IPS-18a (cell line): Measurements from ENCODE around the gene FSTL5.

Experiments used
- H3K27ac ChIP-seq: one replicate; pipeline ENCODE4 v1.5.1; 2013; ENCODE audit warnings: low read length
- H3K27me3 ChIP-seq: one replicate; pipeline ENCODE4 v1.6.1; 2013; ENCODE audit warnings: mild to moderate bottlenecking, low read length; ENCODE audit not compliant: control insufficient read depth, insufficient read depth
- H3K36me3 ChIP-seq: one replicate; pipeline ENCODE4 v1.6.1; 2013; ENCODE audit warnings: low read depth, low read length; ENCODE audit not compliant: control insufficient read depth
- H3K4me1 ChIP-seq: one replicate; pipeline ENCODE4 v1.6.1; 2013; ENCODE audit warnings: low read depth, low read length; ENCODE audit not compliant: control insufficient read depth
- H3K4me3 ChIP-seq: one replicate; pipeline ENCODE4 v1.5.1; 2013; ENCODE audit warnings: low read length
- H3K9ac ChIP-seq: one replicate; pipeline ENCODE4 v1.6.1; 2013; ENCODE audit warnings: mild to moderate bottlenecking, low read length, moderate library complexity
- H3K9me3 ChIP-seq: one replicate; pipeline ENCODE4 v1.6.1; 2013; ENCODE audit warnings: low read depth, low read length; ENCODE audit not compliant: control insufficient read depth

Gene FSTL5

DNA sequence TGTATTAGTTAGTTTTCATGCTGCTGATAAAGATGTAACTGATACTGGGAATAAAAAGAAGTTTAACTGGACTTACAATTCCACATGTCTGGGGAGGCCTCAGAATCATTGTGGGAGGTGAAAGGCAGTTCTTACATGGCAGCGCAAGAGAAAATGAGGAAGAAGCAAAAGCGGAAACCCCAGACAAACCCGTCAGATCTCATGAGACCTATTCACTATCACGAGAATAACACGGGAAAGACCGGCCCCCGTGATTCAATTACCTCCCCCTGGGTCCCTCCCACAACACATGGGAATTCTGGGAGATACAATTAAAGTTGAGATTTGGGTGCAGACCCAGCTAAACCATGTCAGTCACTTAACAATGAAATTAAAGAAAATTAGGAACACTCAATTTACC, 499.1 kb downstream of the FSTL5 start:
- Histone ChIP-seq H3K27me3 (no peaks in the 10 kb centered on the region), H3K27ac (no peak overlapping the region), H3K4me3 (no peak overlapping the region), H3K36me3 (no peaks in the 10 kb centered on the region), H3K9ac (no peak overlapping the region), H3K9me3 (no peaks in the 10 kb centered on the region), H3K4me1 (no peaks in the 10 kb centered on the region)

DNA sequence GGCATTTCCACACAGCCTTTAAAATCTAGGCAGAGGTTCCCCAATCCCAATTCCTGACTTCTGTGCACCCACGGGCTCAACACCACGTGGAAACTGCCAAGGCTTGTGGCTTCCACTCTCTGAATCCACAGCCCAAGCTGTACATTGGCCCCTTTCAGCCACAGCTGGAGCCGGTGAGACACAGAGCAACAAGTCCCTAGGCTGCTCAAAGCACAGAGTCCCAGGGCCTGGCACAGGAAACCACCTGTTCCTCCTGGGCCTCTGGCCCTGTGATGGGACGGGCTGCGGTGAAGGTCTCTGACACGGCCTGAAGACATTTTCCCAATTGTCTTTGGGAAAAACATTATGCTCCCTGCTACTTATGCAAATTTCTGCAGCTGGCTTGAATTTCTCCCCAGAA, 500.0 kb downstream of the FSTL5 start:
- Histone ChIP-seq H3K4me3 (no peak overlapping the region), H3K27ac (no peak overlapping the region), H3K9ac (no peak overlapping the region), H3K9me3 (no peaks in the 10 kb centered on the region), H3K4me1 (no peaks in the 10 kb centered on the region), H3K36me3 (no peaks in the 10 kb centered on the region), H3K27me3 (no peaks in the 10 kb centered on the region)

DNA sequence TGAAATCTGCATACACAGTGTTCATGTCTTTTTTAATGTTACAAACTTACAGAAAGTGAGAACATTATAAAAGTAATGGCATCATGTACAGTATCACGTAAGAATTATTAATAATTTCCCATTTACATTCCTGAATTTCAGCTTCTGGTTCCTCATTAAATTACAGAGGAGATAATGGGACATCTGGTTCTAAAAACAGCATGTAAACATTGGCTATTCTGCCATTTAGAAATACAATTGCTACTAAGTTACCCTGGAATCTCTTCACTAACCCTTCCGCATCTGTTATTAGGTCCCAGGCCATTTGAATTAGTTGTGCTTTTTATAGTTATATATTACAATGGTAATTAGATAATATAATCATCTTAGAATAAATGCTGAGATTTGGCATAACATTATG, 505.1 kb downstream of the FSTL5 start:
- no peak overlapping the region for H3K27ac ChIP-seq
- H3K36me3 ChIP-seq: no peaks in the 10 kb centered on the region
- H3K9me3 ChIP-seq: no peaks in the 10 kb centered on the region
- H3K27me3 ChIP-seq: no peaks in the 10 kb centered on the region
- no peaks in the 10 kb centered on the region for H3K4me1 ChIP-seq
- H3K4me3 ChIP-seq: no peak overlapping the region
- H3K9ac ChIP-seq: no peak overlapping the region

DNA sequence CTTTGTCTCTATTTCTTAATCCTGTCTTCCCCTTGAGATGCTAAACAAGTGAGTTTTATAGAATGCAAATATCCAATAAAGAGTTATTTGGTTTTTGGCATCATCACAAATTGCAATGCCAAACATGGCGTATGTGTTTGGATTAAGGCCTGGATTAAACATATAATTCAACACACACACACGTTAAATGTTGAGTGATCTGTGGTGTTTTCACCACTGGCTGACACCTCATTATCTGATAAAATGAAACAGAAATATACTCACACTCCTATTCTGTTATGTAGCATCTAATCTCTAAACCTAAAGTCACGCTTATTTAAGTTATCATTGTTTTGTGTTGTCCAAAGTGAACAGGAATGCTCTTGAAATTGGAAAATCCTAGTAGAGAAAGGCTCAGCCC, 506.2 kb downstream of the FSTL5 start:
- Histone ChIP-seq H3K4me3 (no peak overlapping the region), H3K36me3 (no peaks in the 10 kb centered on the region), H3K27me3 (no peaks in the 10 kb centered on the region), H3K4me1 (no peaks in the 10 kb centered on the region), H3K9me3 (no peaks in the 10 kb centered on the region), H3K27ac (no peak overlapping the region), H3K9ac (no peak overlapping the region)

DNA sequence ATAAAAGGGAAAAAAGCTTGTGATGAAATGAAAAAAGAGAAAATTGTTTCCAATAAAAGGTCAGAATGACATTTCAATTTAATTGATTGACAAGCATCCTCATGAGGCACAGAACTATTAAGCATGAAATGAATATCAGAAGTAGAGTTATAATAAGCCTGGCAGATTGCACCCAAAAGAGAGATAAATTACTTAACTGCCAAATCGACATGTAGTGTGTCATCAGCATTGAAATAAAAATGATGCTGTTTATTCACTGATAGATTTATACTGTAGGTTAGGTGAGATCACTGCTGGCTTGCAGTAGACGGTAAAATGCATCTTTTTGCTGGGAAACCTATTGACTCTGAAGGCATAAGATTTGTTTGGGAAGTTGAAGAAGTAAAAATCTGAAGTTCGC, 507.2 kb downstream of the FSTL5 start:
- H3K9ac ChIP-seq: no peak overlapping the region
- no peak overlapping the region for H3K4me3 ChIP-seq
- no peaks in the 10 kb centered on the region for H3K36me3 ChIP-seq
- H3K27ac ChIP-seq: no peak overlapping the region
- H3K27me3 ChIP-seq: no peaks in the 10 kb centered on the region
- H3K4me1 ChIP-seq: no peaks in the 10 kb centered on the region
- H3K9me3 ChIP-seq: no peaks in the 10 kb centered on the region

DNA sequence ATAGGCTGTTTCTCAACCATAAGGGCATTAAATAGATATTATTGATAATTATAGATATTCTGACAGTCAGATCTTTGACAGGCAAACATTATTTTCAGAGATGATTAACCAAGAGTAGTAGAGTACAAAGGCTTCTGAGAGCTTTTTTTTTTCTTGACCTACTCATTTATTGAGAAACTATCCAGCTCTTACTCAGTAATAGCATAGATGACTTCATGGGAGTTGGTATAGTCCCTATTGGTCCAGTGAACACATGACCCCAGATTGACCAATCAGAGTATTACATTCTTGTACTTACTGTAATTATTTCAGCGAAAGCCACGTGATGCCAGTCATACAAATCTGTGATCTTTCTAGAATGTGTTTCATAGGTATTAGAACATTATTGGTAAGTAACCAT, 508.7 kb downstream of the FSTL5 start:
- Histone ChIP-seq H3K27ac (no peak overlapping the region), H3K4me1 (no peaks in the 10 kb centered on the region)

GRCh38 chr4:161653697-161654096, 510.1 kb downstream of the FSTL5 start:
- no peak overlapping the region for H3K9ac ChIP-seq
- no peak overlapping the region for H3K4me3 ChIP-seq

More for the DNA sequence above, 508.7 kb downstream of the FSTL5 start:
- no peaks in the 10 kb centered on the region for H3K36me3 ChIP-seq
- no peak overlapping the region for H3K4me3 ChIP-seq
- H3K9ac ChIP-seq: no peak overlapping the region
- no peaks in the 10 kb centered on the region for H3K27me3 ChIP-seq
- no peaks in the 10 kb centered on the region for H3K9me3 ChIP-seq

GRCh38 chr4:161651586-161651985, 512.2 kb downstream of the FSTL5 start:
- H3K36me3 ChIP-seq: no peaks in the 10 kb centered on the region
- H3K27me3 ChIP-seq: no peaks in the 10 kb centered on the region
- no peak overlapping the region for H3K27ac ChIP-seq
- H3K9me3 ChIP-seq: no peaks in the 10 kb centered on the region
- H3K4me3 ChIP-seq: no peak overlapping the region
- no peaks in the 10 kb centered on the region for H3K4me1 ChIP-seq
- no peak overlapping the region for H3K9ac ChIP-seq

More at GRCh38 chr4:161653697-161654096, 510.1 kb downstream of the FSTL5 start:
- Histone ChIP-seq H3K36me3 (no peaks in the 10 kb centered on the region), H3K27me3 (no peaks in the 10 kb centered on the region), H3K9me3 (no peaks in the 10 kb centered on the region), H3K27ac (no peak overlapping the region), H3K4me1 (no peaks in the 10 kb centered on the region)

- H3K27ac ChIP-seq: no peak overlapping the region
- H3K27me3 ChIP-seq: no peaks in the 10 kb centered on the region
- no peak overlapping the region for H3K4me3 ChIP-seq
- no peaks in the 10 kb centered on the region for H3K36me3 ChIP-seq
- H3K4me1 ChIP-seq: no peaks in the 10 kb centered on the region
- no peaks in the 10 kb centered on the region for H3K9me3 ChIP-seq
- no peak overlapping the region for H3K9ac ChIP-seq
Measured at GRCh38 chr4:161650812-161651211, 513.0 kb downstream of the FSTL5 start.

- Histone ChIP-seq H3K4me3 (no peak overlapping the region), H3K4me1 (no peaks in the 10 kb centered on the region), H3K9me3 (no peaks in the 10 kb centered on the region), H3K9ac (no peak overlapping the region), H3K36me3 (no peaks in the 10 kb centered on the region), H3K27ac (no peak overlapping the region), H3K27me3 (no peaks in the 10 kb centered on the region)
Measured at GRCh38 chr4:161647757-161648156, 516.0 kb downstream of the FSTL5 start.

DNA sequence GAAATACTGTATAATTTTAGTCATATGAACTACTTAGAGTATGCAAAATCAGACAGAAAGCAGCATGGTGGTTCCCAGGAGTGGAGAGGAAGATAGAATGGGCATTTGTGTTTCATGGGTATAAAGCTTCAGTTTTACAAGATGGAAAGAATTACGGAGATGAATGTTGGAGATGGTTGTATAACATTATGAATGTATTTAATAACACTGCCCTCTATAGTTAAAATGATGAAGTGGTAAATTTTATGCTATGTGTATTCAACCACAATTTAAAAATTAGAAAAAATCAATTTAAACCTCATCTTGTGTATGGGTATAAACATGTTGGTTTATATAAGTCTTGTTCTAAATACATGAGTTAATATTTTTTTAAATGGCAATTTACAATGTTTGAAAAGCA, 521.1 kb downstream of the FSTL5 start:
- H3K4me3 ChIP-seq: no peak overlapping the region
- H3K27me3 ChIP-seq: no peaks in the 10 kb centered on the region
- no peaks in the 10 kb centered on the region for H3K36me3 ChIP-seq
- no peaks in the 10 kb centered on the region for H3K4me1 ChIP-seq
- H3K27ac ChIP-seq: no peak overlapping the region
- no peaks in the 10 kb centered on the region for H3K9me3 ChIP-seq
- no peak overlapping the region for H3K9ac ChIP-seq

DNA sequence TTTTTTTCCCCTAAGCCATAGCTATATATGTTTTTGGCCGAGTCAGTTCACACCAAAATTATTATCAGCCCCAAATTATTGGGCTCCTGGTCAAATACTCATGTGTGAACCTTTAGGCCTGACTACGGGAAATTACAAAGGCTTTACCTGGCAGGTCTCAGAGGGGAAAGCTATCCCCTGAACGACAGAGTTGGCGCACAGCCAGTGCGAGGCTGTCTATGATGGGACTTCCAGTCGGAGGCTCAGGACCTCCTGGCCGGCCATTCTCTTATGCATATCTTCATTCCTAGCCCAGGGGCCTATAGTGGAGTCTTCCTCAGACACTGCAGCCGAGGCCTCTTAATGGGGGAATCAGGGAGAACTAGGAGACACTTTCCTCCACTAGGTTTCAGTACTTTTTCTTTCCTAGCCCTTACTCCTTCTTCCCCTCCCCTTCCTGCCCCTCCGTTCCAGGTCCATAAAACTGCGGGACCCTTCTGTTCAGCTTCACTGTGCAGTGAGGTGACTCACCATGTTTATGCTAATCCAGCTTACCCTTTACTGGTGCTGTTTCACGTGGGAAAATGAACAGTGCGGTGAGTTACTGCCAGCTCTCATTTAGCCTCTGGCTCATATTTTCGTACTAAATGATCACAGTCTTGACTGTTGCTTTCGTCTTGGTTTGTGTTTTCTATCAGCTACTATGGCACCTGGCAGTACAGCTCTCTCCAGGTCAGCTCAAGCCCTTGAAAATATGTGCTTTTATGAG, 533.9 kb downstream of the FSTL5 start:
- H3K27me3 ChIP-seq: no peaks in the 10 kb centered on the region
- no peak overlapping the region for H3K27ac ChIP-seq

More for the DNA sequence above, 533.9 kb downstream of the FSTL5 start:
- Histone ChIP-seq H3K4me1 (no peaks in the 10 kb centered on the region), H3K9ac (no peak overlapping the region), H3K4me3 (no peak overlapping the region), H3K36me3 (no peaks in the 10 kb centered on the region), H3K9me3 (no peaks in the 10 kb centered on the region)
